Measurements from ENCODE around the gene MAP3K14. TPM values are rescaled to one million over a fixed set of nuclear protein-coding genes. Genes with fewer than 3 reads are reported as not detected.

Gene MAP3K14
- total and polyA plus RNA-seq, 2 of the 4 experiments (the other 2 are of a cell fraction) = 4.1 to 21.7 TPM

DNA sequence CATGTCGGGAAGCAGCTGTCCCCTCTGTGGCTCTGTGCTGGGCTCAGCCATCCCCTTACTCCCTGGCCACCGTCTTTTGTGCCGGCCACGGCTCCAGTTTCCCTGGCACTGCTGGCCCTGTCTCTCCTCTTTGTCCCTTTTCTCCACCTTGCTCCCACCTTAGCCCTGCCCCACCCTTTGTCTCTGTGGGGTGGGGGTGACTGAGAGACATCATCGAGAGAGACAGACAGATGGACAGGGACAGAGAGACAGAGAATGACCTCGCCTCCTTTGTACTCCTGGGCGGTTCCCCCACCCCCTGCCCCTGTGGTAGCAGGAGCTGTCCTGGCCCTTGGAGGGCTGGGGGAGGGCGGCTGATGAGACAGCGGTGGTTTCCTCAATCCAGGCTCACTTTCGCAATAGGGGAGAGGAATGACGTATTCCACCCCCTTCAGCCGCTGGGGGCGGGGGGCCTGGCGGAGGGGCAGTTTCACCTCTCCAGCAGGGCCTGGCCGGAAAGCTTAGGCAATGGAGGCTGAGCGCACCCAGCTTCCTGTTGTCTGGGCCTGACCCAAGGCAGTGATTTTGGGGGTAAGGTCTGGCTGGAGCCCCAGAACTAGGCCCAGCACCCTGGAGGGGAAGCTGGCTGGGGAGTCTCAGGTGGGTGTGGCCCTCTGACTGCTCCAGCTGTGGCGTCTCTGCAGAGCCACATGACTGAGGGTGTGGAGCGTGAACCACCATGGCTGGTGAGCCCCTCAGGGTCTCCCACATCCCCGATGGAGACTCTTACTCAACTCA lies 87.9 kb downstream of the MAP3K14 start:
- peak overlapping the region; percentile 93 for H2AFZ ChIP-seq (replicated peaks; ENCODE audit: low read length, poor library complexity)
- peak overlapping the region; percentile 99 for H2AK9ac ChIP-seq (replicated peaks; ENCODE audit: low read depth, low read length, poor library complexity)
- no peaks in the 10 kb centered on the region for H3K36me3 ChIP-seq (ENCODE audit: control insufficient read depth, insufficient read depth, low read length)
- peak; percentile 90 for ATAC-seq (ENCODE audit: low read depth)
- H2BK5ac ChIP-seq (ENCODE audit: low read depth, low read length, poor library complexity, severe bottlenecking) = peak overlapping the region; percentile 85
- peak overlapping the region; percentile 92 for H2BK20ac ChIP-seq (ENCODE audit: low read depth, low read length)
- DNase-seq = peak; percentile 96
- dilution Hi-C loops (cut with HindIII; ENCODE audit: low sequenced_read_pairs, unreplicated experiment) (no loop called here), intact Hi-C loops (cut with micrococcal nuclease) (no loop called here), in situ Hi-C loops (cut with MboI; ENCODE audit: low sequenced_read_pairs) (no loop called here)
- H3K27ac ChIP-seq (ENCODE audit: insufficient read depth, low read length) = peak overlapping the region; percentile 91
- no peaks in the 10 kb centered on the region for H3K27me3 ChIP-seq (ENCODE audit: control insufficient read depth, insufficient read depth, low read length)
- no peak overlapping the region for H3K4me3 ChIP-seq (ENCODE audit: insufficient read depth, low read depth, low read length)
- peak overlapping the region; percentile 89 for H3K18ac ChIP-seq (ENCODE audit: low read depth, low read length)
- peak overlapping the region; percentile 99 for H2AK5ac ChIP-seq (ENCODE audit: low read depth, low read length)
- peak overlapping the region; percentile 96 for H2BK15ac ChIP-seq (ENCODE audit: low read depth, low read length)
- peak overlapping the region; percentile 96 for H4K5ac ChIP-seq (ENCODE audit: low read depth, low read length)
- POLR2A ChIA-PET (ENCODE audit: unreplicated experiment) = interaction anchor here (0.8 kb wide), 1 partner anchor 80 kb away, joined by 4 read pairs; the partner anchor contains the start of gene HEXIM1
- no CpG with 5 or more reads among the region's 19 CpGs for WGBS, 2 experiments (ENCODE audit: extremely low coverage in 2 of 2, insufficient read length in 1 of 2)
- no peaks in the 10 kb centered on the region for H4K20me1 ChIP-seq (ENCODE audit: insufficient read depth, low read length)
- peak; percentile 21; the same call in 1 of the 2 replicates for TF ChIP-seq SMC3 (IDR thresholded peaks at IDR 0.05; ENCODE audit: low read depth, low read length)
- TF ChIP-seq RAD21 (IDR thresholded peaks at IDR 0.05; ENCODE audit: low read length) = 0 out of 2 replicates have a peak, but pooled peaks have one; percentile 16
- TF ChIP-seq RCOR1 (IDR thresholded peaks at IDR 0.05; ENCODE audit: insufficient replicate concordance, low read length) = peak; percentile 40
- TF ChIP-seq CEBPB (IDR thresholded peaks at IDR 0.05; ENCODE audit: low read depth, low read length) = peak; percentile 100
- peak; percentile 37; the same call in 1 of the 2 replicates for TF ChIP-seq POLR2A (IDR thresholded peaks at IDR 0.05; ENCODE audit: low read depth, low read length)
- TF ChIP-seq BHLHE40 (IDR thresholded peaks at IDR 0.05; ENCODE audit: low read depth, low read length) = peak; percentile 15; the same call in 1 of the 2 replicates
- peak; percentile 17; the same call in 1 of the 2 replicates for TF ChIP-seq NFE2L2 (IDR thresholded peaks at IDR 0.05; ENCODE audit: low read depth, low read length)
- TF ChIP-seq MAFK (IDR thresholded peaks at IDR 0.05; ENCODE audit: low read depth, low read length) = no peak
- TF ChIP-seq MAZ (IDR thresholded peaks at IDR 0.05; ENCODE audit: borderline replicate concordance, low read depth, low read length) = peak; percentile 100
- TF ChIP-seq CTCF (conservative IDR thresholded peaks at IDR 0.05; ENCODE audit: low read depth, low read length) = 0 out of 2 replicates have a peak, but pooled peaks have one; percentile 3
- peak; percentile 80 for TF ChIP-seq FOS (IDR thresholded peaks at IDR 0.05; ENCODE audit: low read depth, low read length)
- no peak for TF ChIP-seq USF2 (IDR thresholded peaks at IDR 0.05; ENCODE audit: low read depth, low read length)
- no peak for TF ChIP-seq RFX5 (IDR thresholded peaks at IDR 0.05; ENCODE audit: low read depth, low read length)
- peak overlapping the region; percentile 87 to 98 for H4K8ac ChIP-seq (ENCODE audit: low read depth in 2 of 2, low read length in 2 of 2)
- H3K56ac ChIP-seq (ENCODE audit: extremely low read depth, insufficient read depth, low read length) = peak overlapping the region; percentile 32
- H3K9me3 ChIP-seq (ENCODE audit: control insufficient read depth, insufficient read depth, low read length) = no peaks in the 10 kb centered on the region
- peak overlapping the region; percentile 40 for H3K4me2 ChIP-seq (ENCODE audit: low read depth, low read length)
- H3K23ac ChIP-seq (ENCODE audit: low read depth, low read length) = peak overlapping the region; percentile 74
- peak overlapping the region; percentile 45 for H3K9ac ChIP-seq (ENCODE audit: low read depth, low read length)
- H3K79me1 ChIP-seq (ENCODE audit: low read depth in 1 of 2, low read length in 2 of 2) = peaks cover 0 to 28% of the 10 kb centered on the region in 2 experiments; a peak in 3 of 4 replicates
- CTCF ChIA-PET = interaction anchor here (0.5 to 1.3 kb wide), 5 partner anchors 10 to 170 kb away, joined by 3 to 8 read pairs (median 4); partner anchors contain the start of gene ACBD4
- H2BK120ac ChIP-seq (ENCODE audit: low read depth, low read length) = peak overlapping the region; percentile 98
- H4K91ac ChIP-seq (ENCODE audit: insufficient read depth, low read depth, low read length) = peak overlapping the region; percentile 97
- peaks cover 37% of the 10 kb centered on the region for H3K4me1 ChIP-seq (ENCODE audit: control insufficient read depth, insufficient read depth, low read length)
- H3K4ac ChIP-seq (ENCODE audit: low read depth, low read length) = peak overlapping the region; percentile 98
- H3K9me1 ChIP-seq (ENCODE audit: insufficient read depth, low read length) = peaks cover 24% of the 10 kb centered on the region
- peak overlapping the region; percentile 96 for H3K14ac ChIP-seq (replicated peaks; ENCODE audit: low read depth, low read length)
- no TSS peak for BruUV-seq (replicated peaks)
